ENCODE results near the gene MGP.

DNA sequence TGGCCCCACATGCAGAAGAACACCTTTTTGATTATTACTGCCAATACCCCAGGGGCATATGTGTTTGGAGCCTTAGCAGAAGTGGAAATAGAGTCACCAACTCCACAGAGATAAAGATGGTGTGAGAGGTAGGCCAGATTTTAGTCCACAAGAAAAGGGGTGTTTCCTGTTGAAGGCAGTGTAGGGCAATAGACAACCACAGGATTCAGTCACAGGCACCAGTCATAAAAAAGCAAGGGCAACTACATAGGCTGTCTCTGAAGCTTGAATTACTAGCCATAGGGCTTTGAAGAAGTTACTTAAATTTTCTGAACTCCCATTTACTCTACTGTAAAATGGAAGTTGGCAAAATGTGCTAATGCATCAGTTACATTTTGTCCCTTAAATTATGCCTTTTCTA, 33.8 kb upstream of the MGP start:
- TF ChIP-seq, protein P1, sequence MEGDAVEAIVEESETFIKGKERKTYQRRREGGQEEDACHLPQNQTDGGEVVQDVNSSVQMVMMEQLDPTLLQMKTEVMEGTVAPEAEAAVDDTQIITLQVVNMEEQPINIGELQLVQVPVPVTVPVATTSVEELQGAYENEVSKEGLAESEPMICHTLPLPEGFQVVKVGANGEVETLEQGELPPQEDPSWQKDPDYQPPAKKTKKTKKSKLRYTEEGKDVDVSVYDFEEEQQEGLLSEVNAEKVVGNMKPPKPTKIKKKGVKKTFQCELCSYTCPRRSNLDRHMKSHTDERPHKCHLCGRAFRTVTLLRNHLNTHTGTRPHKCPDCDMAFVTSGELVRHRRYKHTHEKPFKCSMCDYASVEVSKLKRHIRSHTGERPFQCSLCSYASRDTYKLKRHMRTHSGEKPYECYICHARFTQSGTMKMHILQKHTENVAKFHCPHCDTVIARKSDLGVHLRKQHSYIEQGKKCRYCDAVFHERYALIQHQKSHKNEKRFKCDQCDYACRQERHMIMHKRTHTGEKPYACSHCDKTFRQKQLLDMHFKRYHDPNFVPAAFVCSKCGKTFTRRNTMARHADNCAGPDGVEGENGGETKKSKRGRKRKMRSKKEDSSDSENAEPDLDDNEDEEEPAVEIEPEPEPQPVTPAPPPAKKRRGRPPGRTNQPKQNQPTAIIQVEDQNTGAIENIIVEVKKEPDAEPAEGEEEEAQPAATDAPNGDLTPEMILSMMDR (conservative IDR thresholded peaks at IDR 0.05; ENCODE audit: low read depth in 2 of 2): no peak
- TF ChIP-seq EZH2phosphoT487 (IDR thresholded peaks at IDR 0.05; ENCODE audit: unreplicated experiment) (no peak), CREB1 (CRISPR knock-in tag; IDR thresholded peaks at IDR 0.05; ENCODE audit: low read depth) (no peak), POLR2AphosphoS5 (IDR thresholded peaks at IDR 0.05; ENCODE audit: low read depth) (no peak), EZH2 (IDR thresholded peaks at IDR 0.05; ENCODE audit: low read depth, unreplicated experiment) (no peak), JUNB (IDR thresholded peaks at IDR 0.05; ENCODE audit: unreplicated experiment) (no peak), ZNF331 (CRISPR knock-in tag; IDR thresholded peaks at IDR 0.05; ENCODE audit: low read depth) (no peak), STAT1 (IDR thresholded peaks at IDR 0.05; ENCODE audit: unreplicated experiment) (no peak), ZNF114 (CRISPR knock-in tag; IDR thresholded peaks at IDR 0.05) (no peak), NANOG (IDR thresholded peaks at IDR 0.05; ENCODE audit: borderline replicate concordance) (no peak), ZNF462 (CRISPR knock-in tag; IDR thresholded peaks at IDR 0.05) (no peak), ETS1 (IDR thresholded peaks at IDR 0.05) (no peak)
- TF ChIP-seq, protein P2, sequence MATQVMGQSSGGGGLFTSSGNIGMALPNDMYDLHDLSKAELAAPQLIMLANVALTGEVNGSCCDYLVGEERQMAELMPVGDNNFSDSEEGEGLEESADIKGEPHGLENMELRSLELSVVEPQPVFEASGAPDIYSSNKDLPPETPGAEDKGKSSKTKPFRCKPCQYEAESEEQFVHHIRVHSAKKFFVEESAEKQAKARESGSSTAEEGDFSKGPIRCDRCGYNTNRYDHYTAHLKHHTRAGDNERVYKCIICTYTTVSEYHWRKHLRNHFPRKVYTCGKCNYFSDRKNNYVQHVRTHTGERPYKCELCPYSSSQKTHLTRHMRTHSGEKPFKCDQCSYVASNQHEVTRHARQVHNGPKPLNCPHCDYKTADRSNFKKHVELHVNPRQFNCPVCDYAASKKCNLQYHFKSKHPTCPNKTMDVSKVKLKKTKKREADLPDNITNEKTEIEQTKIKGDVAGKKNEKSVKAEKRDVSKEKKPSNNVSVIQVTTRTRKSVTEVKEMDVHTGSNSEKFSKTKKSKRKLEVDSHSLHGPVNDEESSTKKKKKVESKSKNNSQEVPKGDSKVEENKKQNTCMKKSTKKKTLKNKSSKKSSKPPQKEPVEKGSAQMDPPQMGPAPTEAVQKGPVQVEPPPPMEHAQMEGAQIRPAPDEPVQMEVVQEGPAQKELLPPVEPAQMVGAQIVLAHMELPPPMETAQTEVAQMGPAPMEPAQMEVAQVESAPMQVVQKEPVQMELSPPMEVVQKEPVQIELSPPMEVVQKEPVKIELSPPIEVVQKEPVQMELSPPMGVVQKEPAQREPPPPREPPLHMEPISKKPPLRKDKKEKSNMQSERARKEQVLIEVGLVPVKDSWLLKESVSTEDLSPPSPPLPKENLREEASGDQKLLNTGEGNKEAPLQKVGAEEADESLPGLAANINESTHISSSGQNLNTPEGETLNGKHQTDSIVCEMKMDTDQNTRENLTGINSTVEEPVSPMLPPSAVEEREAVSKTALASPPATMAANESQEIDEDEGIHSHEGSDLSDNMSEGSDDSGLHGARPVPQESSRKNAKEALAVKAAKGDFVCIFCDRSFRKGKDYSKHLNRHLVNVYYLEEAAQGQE (IDR thresholded peaks at IDR 0.05; ENCODE audit: unreplicated experiment): no peak

Data from GM23338 (cell line).